Stomach smooth muscle (tissue), 2 donors: Measurements from ENCODE around the gene RNF148.
"Not testable (repeated sequence)": the region's sequence is repeated elsewhere in the genome, so short reads cannot be mapped to it uniquely, and the experiment has no call there.

ENCODE experiments used
- H3K27ac ChIP-seq: one replicate; pipeline ENCODE4 v1.7.0; 2013; ENCODE audit warnings: mild to moderate bottlenecking, low read length, inconsistent platforms
- H3K27me3 ChIP-seq, 2 donors: one replicate each; pipeline ENCODE4 v1.7.0; 2013; ENCODE audit warnings: low read length in 2 of 2; ENCODE audit not compliant: insufficient read depth in 2 of 2, control insufficient read depth in 1 of 2
- H3K36me3 ChIP-seq, 2 donors: one replicate each; pipeline ENCODE4 v1.7.0; 2013; ENCODE audit warnings: low read length in 2 of 2; ENCODE audit not compliant: control insufficient read depth in 2 of 2, insufficient read depth in 2 of 2
- H3K4me1 ChIP-seq: one replicate; pipeline ENCODE4 v1.7.0; 2013; ENCODE audit warnings: low read length; ENCODE audit not compliant: control insufficient read depth, insufficient read depth
- H3K4me3 ChIP-seq, 2 donors: one replicate each; pipeline ENCODE4 v1.7.0; 2013; ENCODE audit warnings: low read length in 2 of 2
- H3K9ac ChIP-seq, 2 donors: one replicate each; pipeline ENCODE4 v1.7.0; 2013; ENCODE audit warnings: low read length in 2 of 2, mild to moderate bottlenecking in 1 of 2
- H3K9me3 ChIP-seq, 2 donors: one replicate each; pipeline ENCODE4 v1.7.0; 2013; ENCODE audit warnings: low read length in 2 of 2; ENCODE audit not compliant: control insufficient read depth in 2 of 2
- donor health status: healthy.
- donor health status: Pancreatic carcinoma.

Gene RNF148

GRCh38 chr7:122691569-122692235, 11.0 kb downstream of the RNF148 start:
- Histone ChIP-seq H3K27me3 (no peaks in the 10 kb centered on the region), H3K36me3 (no peaks in the 10 kb centered on the region), H3K9me3 (no peaks in the 10 kb centered on the region), H3K4me1 (no peaks in the 10 kb centered on the region), H3K27ac (no peak overlapping the region), H3K9ac (no peak overlapping the region), H3K4me3 (no peak overlapping the region)

GRCh38 chr7:122689346-122690109, 13.2 kb downstream of the RNF148 start:
- no peaks in the 10 kb centered on the region for H3K27me3 ChIP-seq
- no peaks in the 10 kb centered on the region for H3K36me3 ChIP-seq
- no peak overlapping the region for H3K4me3 ChIP-seq

GRCh38 chr7:122688400-122688998, 14.2 kb downstream of the RNF148 start:
- no peak overlapping the region for H3K9ac ChIP-seq
- no peaks in the 10 kb centered on the region for H3K36me3 ChIP-seq
- H3K9me3 ChIP-seq = no peaks in the 10 kb centered on the region
- no peaks in the 10 kb centered on the region for H3K4me1 ChIP-seq
- no peak overlapping the region for H3K27ac ChIP-seq
- no peak overlapping the region for H3K4me3 ChIP-seq
- H3K27me3 ChIP-seq = no peaks in the 10 kb centered on the region

More at GRCh38 chr7:122689346-122690109, 13.2 kb downstream of the RNF148 start:
- Histone ChIP-seq H3K27ac (no peak overlapping the region), H3K4me1 (no peaks in the 10 kb centered on the region), H3K9ac (no peak overlapping the region), H3K9me3 (no peaks in the 10 kb centered on the region)

- no peak overlapping the region for H3K4me3 ChIP-seq
- H3K4me1 ChIP-seq = no peaks in the 10 kb centered on the region
- no peak overlapping the region for H3K27ac ChIP-seq
- no peaks in the 10 kb centered on the region for H3K36me3 ChIP-seq
- no peaks in the 10 kb centered on the region for H3K27me3 ChIP-seq
- H3K9ac ChIP-seq = no peak overlapping the region
- H3K9me3 ChIP-seq = no peaks in the 10 kb centered on the region
These were observed 16.3 kb downstream of the RNF148 start for GRCh38 chr7:122686360-122686878.

GRCh38 chr7:122684504-122684903, 18.2 kb downstream of the RNF148 start:
- H3K36me3 ChIP-seq = no peaks in the 10 kb centered on the region
- H3K4me3 ChIP-seq = no peak overlapping the region
- no peaks in the 10 kb centered on the region for H3K27me3 ChIP-seq
- H3K4me1 ChIP-seq = no peaks in the 10 kb centered on the region
- no peaks in the 10 kb centered on the region for H3K9me3 ChIP-seq
- H3K9ac ChIP-seq = no peak overlapping the region
- H3K27ac ChIP-seq = no peak overlapping the region

- Histone ChIP-seq H3K4me1 (no peaks in the 10 kb centered on the region), H3K4me3 (no peak overlapping the region), H3K9me3 (no peaks in the 10 kb centered on the region), H3K27me3 (no peaks in the 10 kb centered on the region), H3K27ac (no peak overlapping the region), H3K36me3 (no peaks in the 10 kb centered on the region), H3K9ac (no peak overlapping the region)
These were observed 19.7 kb downstream of the RNF148 start for GRCh38 chr7:122682815-122683550.

- H3K27ac ChIP-seq, H3K4me3 ChIP-seq, H3K9me3 ChIP-seq, H3K9ac ChIP-seq, H3K27me3 ChIP-seq, H3K36me3 ChIP-seq, H3K4me1 ChIP-seq: not testable (repeated sequence)
These were observed 21.5 kb downstream of the RNF148 start for GRCh38 chr7:122681186-122681585.

- H3K4me1 ChIP-seq = peaks cover 3% of the 10 kb centered on the region
- no peak overlapping the region for H3K27ac ChIP-seq
- no peaks in the 10 kb centered on the region for H3K36me3 ChIP-seq
- no peaks in the 10 kb centered on the region for H3K9me3 ChIP-seq
- no peaks in the 10 kb centered on the region for H3K27me3 ChIP-seq
- H3K9ac ChIP-seq = no peak overlapping the region
- no peak overlapping the region for H3K4me3 ChIP-seq
These were observed 22.9 kb downstream of the RNF148 start for GRCh38 chr7:122679813-122680212.

- not testable (repeated sequence) for H3K27ac ChIP-seq
These were observed 23.4 kb downstream of the RNF148 start for GRCh38 chr7:122679269-122679709.

GRCh38 chr7:122677149-122677548, 25.6 kb downstream of the RNF148 start:
- H3K4me3 ChIP-seq = no peak overlapping the region
- no peak overlapping the region for H3K9ac ChIP-seq
- H3K27me3 ChIP-seq = no peaks in the 10 kb centered on the region
- H3K36me3 ChIP-seq = no peaks in the 10 kb centered on the region
- no peak overlapping the region for H3K27ac ChIP-seq
- peaks cover 3% of the 10 kb centered on the region for H3K4me1 ChIP-seq
- H3K9me3 ChIP-seq = no peaks in the 10 kb centered on the region

More at GRCh38 chr7:122679269-122679709, 23.4 kb downstream of the RNF148 start:
- H3K27me3 ChIP-seq, H3K4me3 ChIP-seq, H3K36me3 ChIP-seq, H3K9me3 ChIP-seq, H3K9ac ChIP-seq, H3K4me1 ChIP-seq: not testable (repeated sequence)
